ENCODE measurements around the gene CORO2B. TPM values are rescaled to one million over a fixed set of nuclear protein-coding genes. Genes with fewer than 3 reads are reported as not detected.

Gene CORO2B
- total RNA-seq, 1 donor from 2014 or later = 1.0 TPM

DNA sequence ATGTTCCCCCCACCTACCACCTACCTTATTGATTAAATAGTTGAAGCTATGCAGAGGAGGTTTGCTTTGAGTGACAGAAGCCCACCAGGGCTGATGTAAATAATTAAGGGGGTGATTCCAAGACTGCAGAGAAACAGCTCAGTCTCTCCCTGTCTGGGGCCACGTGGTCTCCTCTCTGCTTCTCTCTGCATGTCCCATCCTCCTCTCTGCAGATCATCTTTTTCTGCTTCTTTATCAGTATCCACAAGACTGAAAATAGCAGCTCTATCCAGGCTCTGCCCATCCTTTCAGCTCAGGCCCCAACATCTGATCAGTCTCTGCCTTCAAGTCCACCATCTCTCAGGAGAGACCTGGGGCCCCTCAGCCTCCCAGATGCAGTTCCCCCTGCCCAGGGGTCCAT is 131.1 kb downstream of the CORO2B start:
- no peak overlapping the region for H3K27ac ChIP-seq (ENCODE audit: low read depth, low read length)
- H3K27me3 ChIP-seq (ENCODE audit: control insufficient read depth in 3 of 3, insufficient read depth in 3 of 3, low read length in 3 of 3) = peaks cover 0 to 3% (median 0%) of the 10 kb centered on the region in 3 donors
- H3K4me1 ChIP-seq (ENCODE audit: control insufficient read depth in 3 of 3, insufficient read depth in 3 of 3, low read length in 3 of 3) = peaks cover 0 to 2% (median 0%) of the 10 kb centered on the region in 3 donors
- H3K9me3 ChIP-seq (ENCODE audit: control insufficient read depth in 3 of 3, low read length in 3 of 3) = no peaks in the 10 kb centered on the region
- no peak overlapping the region for H3K4me3 ChIP-seq (ENCODE audit: low read length in 3 of 3)
- no peak overlapping the region for H3K9ac ChIP-seq (ENCODE audit: low read depth in 1 of 3, low read length in 3 of 3)
- peaks cover 0 to 5% (median 0%) of the 10 kb centered on the region in 3 donors for H3K36me3 ChIP-seq (ENCODE audit: control insufficient read depth in 3 of 3, insufficient read depth in 3 of 3, low read length in 3 of 3)

- Histone ChIP-seq H3K4me3 (ENCODE audit: low read length in 3 of 3) (no peak overlapping the region), H3K36me3 (ENCODE audit: control insufficient read depth in 3 of 3, insufficient read depth in 3 of 3, low read length in 3 of 3) (peaks cover 0 to 5% (median 0%) of the 10 kb centered on the region in 3 donors), H3K27me3 (ENCODE audit: control insufficient read depth in 3 of 3, insufficient read depth in 3 of 3, low read length in 3 of 3) (peaks cover 0 to 5% (median 0%) of the 10 kb centered on the region in 3 donors), H3K27ac (ENCODE audit: low read depth, low read length) (no peak overlapping the region), H3K9ac (ENCODE audit: low read depth in 1 of 3, low read length in 3 of 3) (no peak overlapping the region), H3K9me3 (ENCODE audit: control insufficient read depth in 3 of 3, low read length in 3 of 3) (no peaks in the 10 kb centered on the region), H3K4me1 (ENCODE audit: control insufficient read depth in 3 of 3, insufficient read depth in 3 of 3, low read length in 3 of 3) (peaks cover 0 to 2% (median 0%) of the 10 kb centered on the region in 3 donors)
Observed at GRCh38 chr15:68710536-68710935, 131.7 kb downstream of the CORO2B start.

GRCh38 chr15:68711406-68711805 is 132.6 kb downstream of the CORO2B start:
- no peak overlapping the region for H3K9ac ChIP-seq (ENCODE audit: low read depth in 1 of 3, low read length in 3 of 3)
- H3K4me3 ChIP-seq (ENCODE audit: low read length in 3 of 3) = no peak overlapping the region
- peaks cover 0 to 2% (median 0%) of the 10 kb centered on the region in 3 donors for H3K4me1 ChIP-seq (ENCODE audit: control insufficient read depth in 3 of 3, insufficient read depth in 3 of 3, low read length in 3 of 3)
- no peak overlapping the region for H3K27ac ChIP-seq (ENCODE audit: low read depth, low read length)
- peaks cover 0 to 5% (median 0%) of the 10 kb centered on the region in 3 donors for H3K36me3 ChIP-seq (ENCODE audit: control insufficient read depth in 3 of 3, insufficient read depth in 3 of 3, low read length in 3 of 3)
- no peaks in the 10 kb centered on the region for H3K9me3 ChIP-seq (ENCODE audit: control insufficient read depth in 3 of 3, low read length in 3 of 3)
- peaks cover 0 to 5% (median 0%) of the 10 kb centered on the region in 3 donors for H3K27me3 ChIP-seq (ENCODE audit: control insufficient read depth in 3 of 3, insufficient read depth in 3 of 3, low read length in 3 of 3)

- H3K9me3 ChIP-seq (ENCODE audit: control insufficient read depth in 3 of 3, low read length in 3 of 3) = no peaks in the 10 kb centered on the region
- no peak overlapping the region for H3K27ac ChIP-seq (ENCODE audit: low read depth, low read length)
- H3K4me3 ChIP-seq (ENCODE audit: low read length in 3 of 3) = no peak overlapping the region
- no peak overlapping the region for H3K9ac ChIP-seq (ENCODE audit: low read depth in 1 of 3, low read length in 3 of 3)
- peaks cover 0 to 5% (median 0%) of the 10 kb centered on the region in 3 donors for H3K36me3 ChIP-seq (ENCODE audit: control insufficient read depth in 3 of 3, insufficient read depth in 3 of 3, low read length in 3 of 3)
- peaks cover 0 to 5% (median 0%) of the 10 kb centered on the region in 3 donors for H3K27me3 ChIP-seq (ENCODE audit: control insufficient read depth in 3 of 3, insufficient read depth in 3 of 3, low read length in 3 of 3)
- peaks cover 0 to 2% (median 0%) of the 10 kb centered on the region in 3 donors for H3K4me1 ChIP-seq (ENCODE audit: control insufficient read depth in 3 of 3, insufficient read depth in 3 of 3, low read length in 3 of 3)
Observed at GRCh38 chr15:68712886-68713285, 134.1 kb downstream of the CORO2B start.

DNA sequence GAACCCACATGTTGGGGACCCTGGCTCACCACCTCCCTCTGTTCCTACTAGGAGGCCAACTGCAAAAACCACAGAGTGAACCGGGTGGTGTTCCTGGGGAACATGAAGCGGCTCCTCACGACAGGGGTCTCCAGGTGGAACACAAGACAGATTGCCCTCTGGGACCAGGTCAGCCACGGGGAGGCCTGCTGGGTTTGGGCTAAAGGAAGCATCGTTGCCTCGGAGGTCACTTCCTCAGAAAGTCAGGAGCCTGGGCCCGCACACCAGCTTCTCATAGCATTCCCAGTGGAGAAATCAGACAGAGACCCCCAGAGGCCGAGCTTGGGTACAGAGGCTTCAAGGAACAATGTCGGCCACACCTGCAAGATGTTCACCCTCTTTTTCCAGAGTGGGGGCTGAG is 135.1 kb downstream of the CORO2B start:
- H3K9ac ChIP-seq (ENCODE audit: low read depth in 1 of 3, low read length in 3 of 3) = no peak overlapping the region
- peaks cover 0 to 5% (median 0%) of the 10 kb centered on the region in 3 donors for H3K36me3 ChIP-seq (ENCODE audit: control insufficient read depth in 3 of 3, insufficient read depth in 3 of 3, low read length in 3 of 3)
- no peak overlapping the region for H3K4me3 ChIP-seq (ENCODE audit: low read length in 3 of 3)
- H3K9me3 ChIP-seq (ENCODE audit: control insufficient read depth in 3 of 3, low read length in 3 of 3) = no peaks in the 10 kb centered on the region
- H3K4me1 ChIP-seq (ENCODE audit: control insufficient read depth in 3 of 3, insufficient read depth in 3 of 3, low read length in 3 of 3) = peaks cover 0 to 2% (median 0%) of the 10 kb centered on the region in 3 donors
- no peak overlapping the region for H3K27ac ChIP-seq (ENCODE audit: low read depth, low read length)
- H3K27me3 ChIP-seq (ENCODE audit: control insufficient read depth in 3 of 3, insufficient read depth in 3 of 3, low read length in 3 of 3) = peaks cover 0 to 5% (median 0%) of the 10 kb centered on the region in 3 donors

- peaks cover 0 to 5% (median 0%) of the 10 kb centered on the region in 3 donors for H3K27me3 ChIP-seq (ENCODE audit: control insufficient read depth in 3 of 3, insufficient read depth in 3 of 3, low read length in 3 of 3)
- H3K27ac ChIP-seq (ENCODE audit: low read depth, low read length) = no peak overlapping the region
Observed at GRCh38 chr15:68715111-68715510, 136.3 kb downstream of the CORO2B start.

GRCh38 chr15:68717951-68718350 is 139.2 kb downstream of the CORO2B start:
- Histone ChIP-seq H3K9ac (ENCODE audit: low read depth in 1 of 3, low read length in 3 of 3) (no peak overlapping the region), H3K27me3 (ENCODE audit: control insufficient read depth in 3 of 3, insufficient read depth in 3 of 3, low read length in 3 of 3) (peaks cover 0 to 5% (median 0%) of the 10 kb centered on the region in 3 donors), H3K9me3 (ENCODE audit: control insufficient read depth in 3 of 3, low read length in 3 of 3) (no peaks in the 10 kb centered on the region), H3K4me3 (ENCODE audit: low read length in 3 of 3) (no peak overlapping the region), H3K27ac (ENCODE audit: low read depth, low read length) (no peak overlapping the region), H3K36me3 (ENCODE audit: control insufficient read depth in 3 of 3, insufficient read depth in 3 of 3, low read length in 3 of 3) (peaks cover 0 to 5% (median 0%) of the 10 kb centered on the region in 3 donors), H3K4me1 (ENCODE audit: control insufficient read depth in 3 of 3, insufficient read depth in 3 of 3, low read length in 3 of 3) (no peaks in the 10 kb centered on the region)

More at GRCh38 chr15:68715111-68715510, 136.3 kb downstream of the CORO2B start:
- no peak overlapping the region for H3K9ac ChIP-seq (ENCODE audit: low read depth in 1 of 3, low read length in 3 of 3)
- peaks cover 0 to 2% (median 0%) of the 10 kb centered on the region in 3 donors for H3K4me1 ChIP-seq (ENCODE audit: control insufficient read depth in 3 of 3, insufficient read depth in 3 of 3, low read length in 3 of 3)
- no peak overlapping the region for H3K4me3 ChIP-seq (ENCODE audit: low read length in 3 of 3)
- peaks cover 0 to 5% (median 0%) of the 10 kb centered on the region in 3 donors for H3K36me3 ChIP-seq (ENCODE audit: control insufficient read depth in 3 of 3, insufficient read depth in 3 of 3, low read length in 3 of 3)
- no peaks in the 10 kb centered on the region for H3K9me3 ChIP-seq (ENCODE audit: control insufficient read depth in 3 of 3, low read length in 3 of 3)

GRCh38 chr15:68718468-68718867 is 139.7 kb downstream of the CORO2B start:
- Histone ChIP-seq H3K9me3 (ENCODE audit: control insufficient read depth in 3 of 3, low read length in 3 of 3) (no peaks in the 10 kb centered on the region), H3K4me3 (ENCODE audit: low read length in 3 of 3) (no peak overlapping the region), H3K27me3 (ENCODE audit: control insufficient read depth in 3 of 3, insufficient read depth in 3 of 3, low read length in 3 of 3) (peaks cover 0 to 5% (median 0%) of the 10 kb centered on the region in 3 donors), H3K27ac (ENCODE audit: low read depth, low read length) (no peak overlapping the region), H3K4me1 (ENCODE audit: control insufficient read depth in 3 of 3, insufficient read depth in 3 of 3, low read length in 3 of 3) (no peaks in the 10 kb centered on the region), H3K36me3 (ENCODE audit: control insufficient read depth in 3 of 3, insufficient read depth in 3 of 3, low read length in 3 of 3) (peaks cover 0 to 3% (median 0%) of the 10 kb centered on the region in 3 donors), H3K9ac (ENCODE audit: low read depth in 1 of 3, low read length in 3 of 3) (no peak overlapping the region)

- Histone ChIP-seq H3K4me1 (ENCODE audit: control insufficient read depth in 3 of 3, insufficient read depth in 3 of 3, low read length in 3 of 3) (no peaks in the 10 kb centered on the region), H3K36me3 (ENCODE audit: control insufficient read depth in 3 of 3, insufficient read depth in 3 of 3, low read length in 3 of 3) (peaks cover 0 to 2% (median 0%) of the 10 kb centered on the region in 3 donors), H3K27me3 (ENCODE audit: control insufficient read depth in 3 of 3, insufficient read depth in 3 of 3, low read length in 3 of 3) (peaks cover 0 to 5% (median 0%) of the 10 kb centered on the region in 3 donors), H3K9ac (ENCODE audit: low read depth in 1 of 3, low read length in 3 of 3) (no peak overlapping the region), H3K4me3 (ENCODE audit: low read length in 3 of 3) (no peak overlapping the region), H3K27ac (ENCODE audit: low read depth, low read length) (no peak overlapping the region), H3K9me3 (ENCODE audit: control insufficient read depth in 3 of 3, low read length in 3 of 3) (no peaks in the 10 kb centered on the region)
Observed at GRCh38 chr15:68719051-68719450, 140.3 kb downstream of the CORO2B start.

DNA sequence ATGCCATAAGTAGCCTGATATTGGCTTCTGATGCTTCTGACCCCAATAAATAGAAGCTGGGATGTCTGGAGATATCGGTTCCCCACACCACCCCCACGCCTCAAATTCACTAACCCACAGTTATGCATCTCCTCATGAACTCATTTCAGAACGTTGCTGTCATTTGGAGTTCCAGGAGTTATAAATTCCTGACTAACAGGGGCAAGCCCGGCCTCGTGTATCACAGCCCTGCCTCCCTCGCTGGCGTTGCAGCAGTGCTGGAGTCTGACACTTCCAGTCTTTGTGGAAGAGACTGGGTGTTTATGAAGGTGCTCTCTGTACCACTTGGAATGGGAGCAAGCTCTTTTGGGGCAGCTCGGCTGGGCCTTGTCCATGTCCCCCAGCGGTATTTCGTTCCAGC is 140.9 kb downstream of the CORO2B start:
- H3K27me3 ChIP-seq (ENCODE audit: control insufficient read depth in 3 of 3, insufficient read depth in 3 of 3, low read length in 3 of 3) = peaks cover 0 to 2% (median 0%) of the 10 kb centered on the region in 3 donors
- H3K4me3 ChIP-seq (ENCODE audit: low read length in 3 of 3) = no peak overlapping the region
- H3K36me3 ChIP-seq (ENCODE audit: control insufficient read depth in 3 of 3, insufficient read depth in 3 of 3, low read length in 3 of 3) = no peaks in the 10 kb centered on the region
- H3K9ac ChIP-seq (ENCODE audit: low read depth in 1 of 3, low read length in 3 of 3) = no peak overlapping the region
- no peaks in the 10 kb centered on the region for H3K4me1 ChIP-seq (ENCODE audit: control insufficient read depth in 3 of 3, insufficient read depth in 3 of 3, low read length in 3 of 3)
- H3K27ac ChIP-seq (ENCODE audit: low read depth, low read length) = no peak overlapping the region
- H3K9me3 ChIP-seq (ENCODE audit: control insufficient read depth in 3 of 3, low read length in 3 of 3) = no peaks in the 10 kb centered on the region
